LNCaP clone FGC (cell line): ENCODE data around the gene TXNL4A.
A peak's percentile ranks its signal among the peaks of the same experiment; 100 is the strongest.

ENCODE experiments used
- DNase-seq: peaks from one replicate; pipeline ENCODE4 v3.0.0-alpha.2; 2011; ENCODE audit warnings: low read depth
- H3K4me3 ChIP-seq: 2 replicates; pipeline ENCODE4 v1.5.1; 2011; ENCODE audit warnings: mild to moderate bottlenecking, low read depth, low read length, control low read depth
- CTCF ChIP-seq: IDR thresholded peaks from 2 replicates; pipeline ENCODE4 v1.5.1; 2012; ENCODE audit warnings: mild to moderate bottlenecking; ENCODE audit not compliant: control insufficient read depth, insufficient read depth; ENCODE audit errors: extremely low read depth

TXNL4A gene

GRCh38 chr18:79958981-79959380 lies 29.4 kb downstream of the TXNL4A start:
- no peak for DNase-seq
- H3K4me3 ChIP-seq: no peak overlapping the region
- no peak for TF ChIP-seq CTCF

GRCh38 chr18:79956276-79956675 lies 32.1 kb downstream of the TXNL4A start:
- no peak for DNase-seq
- no peak for TF ChIP-seq CTCF
- no peak overlapping the region for H3K4me3 ChIP-seq

GRCh38 chr18:79955302-79956075 lies 32.9 kb downstream of the TXNL4A start:
- no peak for TF ChIP-seq CTCF
- H3K4me3 ChIP-seq: no peak overlapping the region
- DNase-seq: no peak

- no peak overlapping the region for H3K4me3 ChIP-seq
- DNase-seq: no peak
- no peak for TF ChIP-seq CTCF
Measured at GRCh38 chr18:79954791-79955190, 33.6 kb downstream of the TXNL4A start.

GRCh38 chr18:79953971-79954651 lies 34.3 kb downstream of the TXNL4A start:
- TF ChIP-seq CTCF: no peak

GRCh38 chr18:79952996-79953559 lies 35.3 kb downstream of the TXNL4A start:
- no peak for TF ChIP-seq CTCF
- H3K4me3 ChIP-seq: no peak overlapping the region
- no peak for DNase-seq

More at GRCh38 chr18:79953971-79954651, 34.3 kb downstream of the TXNL4A start:
- peak; percentile 75 for DNase-seq
- no peak overlapping the region for H3K4me3 ChIP-seq
